Measurements from ENCODE around the gene LAPTM5.

The LAPTM5 gene

DNA sequence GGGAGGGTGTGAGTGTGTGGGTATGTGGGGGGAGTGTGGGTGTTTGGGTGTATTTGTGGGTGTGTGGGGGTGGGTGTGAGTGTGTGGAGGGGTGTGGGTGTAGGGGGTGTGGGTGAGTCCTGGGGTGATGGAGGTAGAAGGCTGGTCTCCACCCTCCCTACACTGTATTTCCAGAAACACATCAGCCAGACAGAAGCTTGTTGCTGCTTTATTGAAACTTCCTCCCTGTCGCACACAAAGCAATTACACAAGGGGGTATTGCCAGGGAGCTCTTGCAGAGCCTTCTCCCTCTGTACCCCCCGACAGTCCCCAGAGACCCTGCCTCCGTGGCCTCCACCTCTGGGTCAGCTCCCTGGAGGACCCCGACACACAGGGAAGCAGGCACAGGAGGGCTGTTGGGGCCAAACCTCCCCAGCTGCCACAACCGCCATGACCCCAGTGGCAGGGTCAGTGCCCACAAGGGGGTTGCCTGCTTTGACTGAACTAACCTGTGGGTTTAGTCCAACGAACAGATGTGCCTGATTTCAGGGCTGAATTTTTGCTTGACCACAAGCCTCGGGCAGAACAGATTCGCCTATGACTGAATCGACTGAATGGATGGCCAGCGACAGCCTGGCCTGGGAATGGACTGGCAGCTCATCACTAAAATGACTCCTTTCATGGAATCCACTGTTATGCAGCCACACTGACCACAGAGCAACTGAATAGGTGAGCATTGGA is 25.1 kb downstream of the LAPTM5 start:
- DNase-seq (ENCODE audit: extremely low read depth in 1 of 2, low read depth in 1 of 2) = no peak

- DNase-seq (ENCODE audit: extremely low read depth in 1 of 2, low read depth in 1 of 2) = no peak
Observed at GRCh38 chr1:30731806-30732276, 25.7 kb downstream of the LAPTM5 start.

DNA sequence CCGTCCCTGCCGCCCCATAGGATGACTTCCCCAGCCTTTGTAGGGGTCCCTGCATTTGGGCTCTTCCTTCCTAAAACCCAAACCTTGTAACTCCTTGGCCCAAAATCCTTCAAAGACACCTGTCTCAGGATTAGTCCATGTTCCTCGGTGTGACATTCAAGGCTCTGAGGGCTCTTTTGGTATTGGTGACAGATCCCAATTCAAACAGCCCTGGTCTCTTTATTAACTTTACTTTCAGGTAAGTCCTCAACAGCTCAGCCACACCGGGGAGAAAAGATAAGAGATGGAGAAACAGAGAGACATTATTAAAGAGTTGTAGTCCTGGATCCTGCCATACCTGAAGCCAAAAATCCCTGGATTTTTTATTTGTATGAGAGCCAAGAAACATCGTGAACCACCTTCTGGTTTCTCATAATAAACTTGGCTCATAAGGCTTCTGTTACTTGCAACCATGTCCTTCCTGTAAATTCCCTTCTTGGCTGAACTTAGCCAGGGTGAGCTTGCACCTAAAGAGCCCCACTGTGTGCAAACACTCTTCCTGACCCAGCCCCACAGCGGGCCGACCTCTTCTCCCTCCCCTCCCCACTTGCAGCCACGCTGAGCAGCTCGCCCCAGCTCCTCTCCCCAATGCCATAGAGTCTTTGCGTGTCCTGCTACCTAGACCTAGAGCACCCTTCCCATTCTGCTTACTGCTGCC is 26.3 kb downstream of the LAPTM5 start:
- no peak for DNase-seq (ENCODE audit: extremely low read depth in 1 of 2, low read depth in 1 of 2)

DNA sequence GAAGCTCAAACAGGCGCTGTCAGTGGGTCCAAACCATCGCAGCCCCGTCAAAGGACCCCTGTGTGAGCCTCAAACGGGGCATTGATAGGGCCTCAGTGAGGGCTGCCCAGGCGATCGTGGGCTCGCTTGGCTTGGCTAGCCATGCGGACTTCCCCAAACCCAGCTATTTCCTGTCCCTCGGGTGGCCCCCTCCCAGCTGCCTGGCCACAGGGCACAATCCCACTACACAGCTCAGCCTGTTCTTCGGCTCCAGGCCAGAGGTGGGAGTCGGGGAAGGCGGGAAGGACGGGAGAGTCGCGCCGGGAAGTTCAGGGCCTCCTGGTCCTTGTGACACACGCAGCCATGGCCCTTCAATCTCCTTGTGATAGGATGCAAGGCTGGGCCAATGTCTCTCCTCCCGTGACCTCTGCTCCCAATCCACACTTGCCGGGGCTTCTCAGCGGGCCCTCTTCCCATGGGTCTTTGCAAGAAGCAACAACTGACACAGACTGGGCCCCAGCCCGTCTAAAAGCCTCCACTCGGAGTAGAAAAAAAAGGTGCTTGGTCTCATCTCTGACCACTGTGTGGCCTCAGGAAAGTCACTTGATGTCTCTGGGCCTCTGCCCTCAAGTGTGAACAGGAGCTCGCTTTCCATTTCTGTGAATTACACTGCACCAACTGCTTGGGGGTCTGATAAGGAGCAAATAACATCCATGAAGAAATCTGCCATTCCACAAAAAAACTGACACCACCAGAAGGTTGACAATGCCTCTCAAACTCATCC is 27.0 kb downstream of the LAPTM5 start:
- DNase-seq (ENCODE audit: extremely low read depth in 1 of 2, low read depth in 1 of 2) = no peak

DNA sequence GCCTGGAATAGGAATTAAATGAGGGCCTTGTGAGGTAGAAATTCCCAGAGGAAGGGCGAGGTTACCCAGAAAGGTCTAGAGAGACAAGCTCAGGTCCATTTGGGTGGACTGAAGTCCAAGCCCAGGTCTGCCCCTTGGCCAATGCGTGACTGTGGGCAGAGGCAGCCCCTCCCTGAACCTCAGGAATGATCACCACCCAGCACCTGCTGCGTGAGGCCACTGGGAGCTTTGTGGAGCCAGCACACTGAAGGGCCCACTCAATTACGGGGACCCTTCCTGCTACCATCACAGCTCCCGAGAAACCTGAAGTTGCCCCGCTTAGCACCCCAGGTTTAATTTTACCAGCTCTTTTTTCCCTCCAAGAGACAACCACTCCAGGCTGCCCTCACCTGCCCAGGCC is 27.7 kb downstream of the LAPTM5 start:
- no peak for DNase-seq (ENCODE audit: extremely low read depth in 1 of 2, low read depth in 1 of 2)

DNA sequence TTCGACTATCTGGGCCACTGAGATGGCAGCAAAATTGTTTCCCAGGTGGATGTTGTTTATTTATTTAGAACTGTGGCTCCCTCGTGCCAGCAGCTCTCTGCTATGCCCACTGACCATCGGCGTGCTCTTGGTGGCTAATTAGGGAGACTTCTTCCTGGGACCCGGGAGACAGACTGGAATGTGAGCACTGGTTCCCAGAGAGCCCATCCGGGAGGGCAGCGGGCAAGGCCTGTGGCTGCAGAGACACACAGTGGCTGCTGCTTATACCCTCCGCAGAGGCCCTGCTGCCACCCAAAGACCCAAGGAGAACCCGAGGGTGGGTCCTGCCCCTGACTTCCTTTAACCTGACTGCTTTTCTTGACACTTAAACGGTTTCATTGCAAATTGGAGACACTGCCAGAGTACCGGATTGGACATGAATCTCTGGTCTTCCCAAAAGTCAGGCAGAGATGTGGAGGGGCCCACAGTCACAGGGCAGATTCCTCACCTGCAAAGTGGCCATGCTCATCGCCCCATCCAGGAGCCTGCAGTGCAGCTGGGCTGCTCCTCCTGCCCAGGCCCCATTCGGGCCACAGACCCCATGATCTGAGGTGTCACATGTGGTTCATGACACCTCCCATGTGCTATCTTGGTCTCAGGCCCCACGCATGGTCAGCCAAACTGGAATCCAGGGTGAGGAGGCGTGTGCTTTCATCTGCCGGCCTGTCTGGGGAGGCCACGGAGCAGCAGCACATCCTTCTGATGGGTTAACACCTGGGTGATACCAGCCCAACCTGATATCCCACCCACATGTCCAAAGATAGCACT is 28.5 kb downstream of the LAPTM5 start:
- no peak for DNase-seq (ENCODE audit: extremely low read depth in 1 of 2, low read depth in 1 of 2)

DNA sequence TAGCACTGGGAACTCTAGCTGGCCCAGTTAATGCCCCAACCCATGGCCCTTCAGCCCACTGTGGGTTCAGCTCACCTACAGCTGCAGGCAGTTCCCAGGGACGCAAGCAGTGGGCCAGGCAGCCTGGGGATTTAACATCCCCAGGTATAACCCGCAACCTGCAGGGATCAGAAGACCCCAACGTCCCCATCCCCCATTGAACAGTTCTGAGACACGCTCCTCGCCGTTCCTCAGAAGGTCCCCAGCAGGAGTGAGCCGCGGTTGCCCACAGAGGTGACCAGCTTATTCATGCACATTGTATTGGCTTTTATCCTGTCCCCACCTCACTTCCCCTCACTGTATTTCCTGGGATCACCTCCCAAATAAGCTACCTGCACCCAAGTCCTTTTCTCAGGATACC is 29.2 kb downstream of the LAPTM5 start:
- DNase-seq (ENCODE audit: extremely low read depth in 1 of 2, low read depth in 1 of 2) = no peak

DNA sequence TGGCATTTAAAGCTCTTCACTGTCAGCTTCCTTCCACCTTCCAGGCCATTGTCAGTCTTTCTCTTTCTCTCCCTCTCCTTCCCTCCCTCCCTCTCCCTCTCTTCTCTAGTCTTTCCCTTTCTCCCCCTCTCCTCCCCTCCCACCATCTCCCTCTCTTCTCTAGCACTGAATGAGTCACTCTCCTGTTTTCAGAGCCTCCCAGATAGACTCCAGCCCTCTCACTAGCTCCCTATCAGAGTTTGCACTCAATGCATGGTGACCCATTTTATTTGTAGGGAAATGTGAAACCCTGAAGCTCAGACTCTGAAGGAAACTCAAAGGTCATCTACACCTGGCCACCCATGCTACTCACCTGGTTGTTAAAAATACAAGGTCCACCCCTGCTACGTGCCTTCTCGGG is 29.8 kb downstream of the LAPTM5 start:
- DNase-seq (ENCODE audit: extremely low read depth in 1 of 2, low read depth in 1 of 2) = no peak

GRCh38 chr1:30726773-30727684 is 30.5 kb downstream of the LAPTM5 start:
- DNase-seq (ENCODE audit: extremely low read depth in 1 of 2, low read depth in 1 of 2) = no peak

DNA sequence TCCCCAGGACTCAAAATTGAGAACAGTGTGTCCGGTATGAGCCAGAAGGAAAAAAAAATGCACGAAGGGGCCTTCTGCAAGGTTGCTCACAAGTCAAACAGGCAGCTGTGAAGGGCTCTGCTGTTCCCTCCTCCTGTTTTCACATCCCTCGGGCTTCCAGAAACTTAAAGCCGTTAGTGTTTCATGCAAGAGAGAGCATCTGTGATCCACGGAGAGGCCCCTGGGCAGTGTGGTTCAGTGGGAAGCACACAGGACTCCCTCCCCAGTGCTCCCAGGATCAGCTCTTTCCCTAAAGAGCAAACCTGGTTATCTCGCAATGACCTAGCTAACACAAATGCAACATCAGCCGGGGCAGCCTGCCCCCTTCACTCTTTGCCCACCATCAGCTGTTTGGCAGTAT is 31.3 kb downstream of the LAPTM5 start:
- DNase-seq (ENCODE audit: extremely low read depth in 1 of 2, low read depth in 1 of 2) = no peak

DNA sequence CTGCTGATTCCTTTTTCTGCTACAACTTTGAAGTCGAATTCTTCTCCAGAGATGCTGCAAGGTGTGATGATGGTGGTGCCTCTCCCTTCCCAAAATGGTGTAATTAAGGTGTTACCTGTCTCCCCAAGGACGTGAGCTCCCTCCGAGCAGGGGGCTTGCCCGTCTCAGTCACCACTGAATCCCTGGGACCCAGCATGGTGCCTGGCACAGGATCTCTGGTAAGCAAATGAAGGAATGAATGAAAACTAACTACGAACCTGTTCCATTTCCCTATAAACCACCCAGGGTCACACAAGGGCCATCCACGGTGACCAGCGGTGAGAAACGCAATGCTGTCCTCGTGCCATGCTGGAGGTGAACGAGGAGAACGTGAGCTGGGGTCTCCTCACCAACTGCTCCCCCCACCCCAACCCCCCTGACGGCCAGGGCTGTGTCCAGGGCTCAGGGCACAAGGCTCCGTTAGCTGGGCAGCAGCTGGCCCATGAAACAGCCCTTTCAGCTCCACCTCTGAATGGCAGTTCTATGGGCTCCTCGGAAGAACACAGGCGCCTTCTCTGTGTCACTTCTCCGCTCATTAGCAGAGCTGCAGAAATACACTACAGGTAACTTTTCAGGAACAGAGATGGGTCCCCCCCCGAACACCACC is 32.0 kb downstream of the LAPTM5 start:
- DNase-seq (ENCODE audit: extremely low read depth in 1 of 2, low read depth in 1 of 2) = no peak

GRCh38 chr1:30724655-30725421 is 32.7 kb downstream of the LAPTM5 start:
- DNase-seq (ENCODE audit: extremely low read depth in 1 of 2, low read depth in 1 of 2) = no peak

DNA sequence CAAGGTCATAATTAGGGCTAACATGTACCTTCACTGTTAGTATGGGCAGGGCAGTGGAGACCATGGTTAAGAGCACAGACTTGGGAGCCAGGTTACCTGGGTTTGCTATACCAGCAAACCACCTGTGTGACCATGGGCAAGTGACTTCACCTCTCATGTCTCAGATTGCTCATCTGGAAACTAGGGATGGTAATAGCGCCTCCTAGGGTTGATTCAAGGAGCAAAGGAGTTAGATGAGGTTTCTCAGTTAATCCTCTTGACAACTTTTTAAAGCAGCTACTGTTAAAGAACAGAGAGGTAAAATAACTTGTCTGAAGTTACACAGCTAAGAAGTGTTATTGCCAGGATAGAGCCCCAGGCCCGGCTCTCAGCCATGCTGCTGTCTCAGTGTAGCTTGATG is 33.4 kb downstream of the LAPTM5 start:
- DNase-seq (ENCODE audit: extremely low read depth in 1 of 2, low read depth in 1 of 2) = no peak

DNA sequence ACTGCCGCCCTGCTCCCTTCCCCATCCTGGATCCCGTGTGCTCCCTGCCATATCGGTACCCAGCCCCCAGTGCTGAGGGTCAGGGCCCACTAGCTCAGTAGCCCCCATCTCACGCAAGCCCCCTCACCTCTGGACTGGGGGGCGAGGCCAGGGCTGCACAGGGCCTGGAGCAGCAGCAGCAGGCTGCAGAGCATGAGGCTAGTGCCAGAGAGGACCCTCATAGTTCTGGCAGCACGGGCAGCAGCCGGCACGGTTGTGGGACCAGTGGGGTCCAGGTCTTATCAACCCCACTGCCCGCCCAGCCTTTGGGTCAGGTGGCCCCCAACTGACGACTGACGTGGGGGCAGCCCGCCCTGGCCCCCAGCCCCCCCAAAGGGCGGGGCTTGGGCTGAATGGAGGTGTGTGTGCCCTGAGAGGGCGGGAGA is 34.2 kb downstream of the LAPTM5 start, which contains the start of gene MATN1:
TSS of gene MATN1 (minus strand) at position 255 of the 425 bp plus-strand sequence. CDS start at position 221, 34 bp downstream.
- DNase-seq (ENCODE audit: extremely low read depth in 1 of 2, low read depth in 1 of 2) = no peak

- DNase-seq (ENCODE audit: extremely low read depth in 1 of 2, low read depth in 1 of 2) = no peak
Observed at GRCh38 chr1:30721812-30722537, 35.6 kb downstream of the LAPTM5 start.

DNA sequence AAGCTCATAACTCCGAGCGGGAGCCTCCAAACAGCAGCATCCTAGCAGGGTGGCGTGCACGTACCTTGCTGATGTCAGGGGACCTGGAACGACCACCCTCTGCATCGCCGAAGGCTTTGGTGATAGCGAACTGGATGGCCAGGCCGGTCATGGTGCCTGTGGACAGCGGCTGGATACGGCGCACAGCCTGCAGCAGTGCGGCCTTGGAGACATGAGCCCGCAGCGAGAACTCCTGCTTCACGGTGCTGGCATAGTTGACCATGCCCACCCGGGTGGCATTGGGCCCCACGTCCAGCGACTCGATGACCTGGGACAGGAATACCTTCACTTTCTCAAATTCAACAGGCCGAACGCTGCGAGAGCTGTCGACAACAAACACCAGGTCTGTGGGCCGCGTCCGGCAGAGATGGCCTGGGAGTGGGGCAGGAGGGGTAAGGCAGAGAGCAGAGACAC is 36.2 kb downstream of the LAPTM5 start:
- DNase-seq (ENCODE audit: extremely low read depth in 1 of 2, low read depth in 1 of 2) = no peak

GRCh38 chr1:30720271-30721223 is 37.0 kb downstream of the LAPTM5 start:
- DNase-seq (ENCODE audit: extremely low read depth in 1 of 2, low read depth in 1 of 2) = no peak

Data from stimulated activated CD8-positive, alpha-beta memory T cell treated with anti-CD3 and anti-CD28 coated beads, Interleukin-7, amount 100 ng/mL, for 48 hours (primary cell).